GM23248 (cell line): Measurements from ENCODE around the gene ZNF653.

Experiments used
- EZH2 ChIP-seq: fragments of 200-600 bp; sonication (generic); IDR thresholded peaks from 2 replicates; pipeline ENCODE4 v1.6.1; 2018; ENCODE audit warnings: antibody characterized with exemption, mild to moderate bottlenecking; ENCODE audit not compliant: insufficient read depth, poor library complexity, severe bottlenecking
- EZH2phosphoT487 ChIP-seq: fragments of 200-600 bp; sonication (generic); IDR thresholded peaks from 2 replicates; pipeline ENCODE4 v1.6.1; 2018; ENCODE audit warnings: antibody characterized with exemption, moderate library complexity, mild to moderate bottlenecking, low read depth; ENCODE audit not compliant: insufficient read depth

DNA sequence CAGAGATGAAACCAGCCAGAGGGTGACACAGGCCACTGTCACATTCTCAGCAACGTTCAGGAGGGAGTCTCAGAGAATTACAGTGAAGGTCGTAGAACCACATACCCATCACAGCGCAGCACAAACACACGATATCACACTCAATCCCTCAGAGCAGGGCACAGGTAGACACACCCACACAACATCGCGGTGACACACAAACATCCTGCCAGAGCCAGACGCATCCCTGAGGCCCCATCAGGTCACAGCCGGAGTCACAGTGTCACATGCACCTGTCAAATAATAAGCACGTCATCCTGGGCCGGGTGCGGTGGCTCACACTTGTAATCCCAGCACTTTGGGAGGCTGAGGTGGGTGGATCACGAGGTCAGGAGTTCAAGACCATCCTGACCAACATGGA, 42.2 kb downstream of the ZNF653 start:
- TF ChIP-seq EZH2, result no peak
- TF ChIP-seq EZH2phosphoT487, result no peak
